WTC11 (cell line): ENCODE measurements around the gene CDCA7. TPM values are rescaled to one million over a fixed set of nuclear protein-coding genes. Genes with fewer than 3 reads are reported as not detected.

Source experiments
- ATAC-seq: fragments of 200-7000 bp; cut with Tn5 transposase; 2 replicates; pipeline ENCODE4 v1.10.0; 2021; ENCODE audit warnings: mild to moderate bottlenecking, moderate library complexity
- CTCF ChIA-PET: fragments of 300-600 bp; sonication (Branson Sonifier 250); formaldehyde crosslinking; loops from one replicate; lab custom pipeline; 2021; ENCODE audit warnings: antibody characterized with exemption; lab: Charles Lee
- POLR2A ChIA-PET: fragments of 350-600 bp; sonication (Branson Sonifier 250); formaldehyde crosslinking; loops from one replicate; lab custom pipeline; 2021; ENCODE audit warnings: antibody characterized with exemption; lab: Charles Lee
- DNase-seq: peaks from one replicate; pipeline ENCODE4 v3.0.0; 2021; ENCODE audit warnings: low spot score
- H3K27ac Mint-ChIP-seq: 2 replicates; pipeline ENCODE4 v1.8.0; 2021; ENCODE audit warnings: mixed read lengths
- H3K27me3 Mint-ChIP-seq: 2 replicates; pipeline ENCODE4 v1.8.0; 2021; ENCODE audit warnings: low read depth, mild to moderate bottlenecking, moderate library complexity, mixed read lengths
- H3K36me3 Mint-ChIP-seq: 2 replicates; pipeline ENCODE4 v1.8.0; 2021; ENCODE audit warnings: mixed read lengths
- H3K4me1 Mint-ChIP-seq: 2 replicates; pipeline ENCODE4 v1.8.0; 2022; ENCODE audit warnings: mixed read lengths
- H3K4me3 Mint-ChIP-seq: 2 replicates; pipeline ENCODE4 v1.8.0; 2021; ENCODE audit warnings: mild to moderate bottlenecking, moderate library complexity, mixed read lengths
- H3K9me3 Mint-ChIP-seq: 2 replicates; pipeline ENCODE4 v1.8.0; 2021; ENCODE audit warnings: mixed read lengths
- FOXJ3 ChIP-seq: sonication (generic); formaldehyde crosslinking; IDR thresholded peaks from 2 replicates; pipeline ENCODE4 v1.9.0; 2021; ENCODE audit warnings: missing genetic modification reagents, mild to moderate bottlenecking, borderline replicate concordance
- IRF2 ChIP-seq: sonication (generic); formaldehyde crosslinking; IDR thresholded peaks from 2 replicates; pipeline ENCODE4 v1.8.0; 2022; ENCODE audit warnings: low read depth, missing genetic modification reagents, borderline replicate concordance
- NFYB ChIP-seq: sonication (generic); formaldehyde crosslinking; conservative IDR thresholded peaks from 2 replicates; pipeline ENCODE4 v1.8.0; 2022; ENCODE audit warnings: low read depth, missing genetic modification reagents
- SMAD3 ChIP-seq: sonication (generic); formaldehyde crosslinking; IDR thresholded peaks from 2 replicates; pipeline ENCODE4 v1.8.0; 2022; ENCODE audit warnings: missing genetic modification reagents, mild to moderate bottlenecking, borderline replicate concordance
- ZNF219 ChIP-seq: sonication (generic); formaldehyde crosslinking; IDR thresholded peaks from 2 replicates; pipeline ENCODE4 v1.8.0; 2023; ENCODE audit warnings: missing genetic modification reagents, mild to moderate bottlenecking, borderline replicate concordance
- ZNF416 ChIP-seq: fragments of 250-450 bp; sonication (Bioruptor Pico); IDR thresholded peaks from 2 replicates; pipeline ENCODE4 v1.9.0; 2021; ENCODE audit warnings: mild to moderate bottlenecking, inconsistent platforms
- total RNA-seq: library from RNA; stranded (reverse); gene quantifications from 3 replicates; pipeline ENCODE4 v1.2.3, GENCODE V29; 2021
- TF ChIP-seq, protein P1 (sequence below): sonication (generic); formaldehyde crosslinking; IDR thresholded peaks from 2 replicates; pipeline ENCODE4 v1.8.0; 2022; ENCODE audit warnings: missing genetic modification reagents
- TF ChIP-seq, protein P2 (sequence below): sonication (generic); formaldehyde crosslinking; IDR thresholded peaks from 2 replicates; pipeline ENCODE4 v1.8.1; 2023; ENCODE audit warnings: mild to moderate bottlenecking, missing genetic modification reagents
- TF ChIP-seq, protein P3 (sequence below): sonication (generic); formaldehyde crosslinking; IDR thresholded peaks from 2 replicates; pipeline ENCODE4 v1.8.0; 2022; ENCODE audit warnings: mild to moderate bottlenecking, missing genetic modification reagents
- TF ChIP-seq, protein P4 (sequence below): sonication (generic); formaldehyde crosslinking; conservative IDR thresholded peaks from 2 replicates; pipeline ENCODE4 v1.8.1; 2022; ENCODE audit warnings: mild to moderate bottlenecking, missing genetic modification reagents
- TF ChIP-seq, protein P5 (sequence below): sonication (generic); formaldehyde crosslinking; conservative IDR thresholded peaks from 2 replicates; pipeline ENCODE4 v1.8.1; 2023; ENCODE audit warnings: mild to moderate bottlenecking, low read depth, missing genetic modification reagents, moderate library complexity
- TF ChIP-seq, protein P6 (sequence below): sonication (generic); formaldehyde crosslinking; IDR thresholded peaks from 2 replicates; pipeline ENCODE4 v1.8.1; 2022; ENCODE audit warnings: low read depth, missing genetic modification reagents, borderline replicate concordance
- TF ChIP-seq, protein P7 (sequence below): sonication (generic); formaldehyde crosslinking; IDR thresholded peaks from 2 replicates; pipeline ENCODE4 v1.8.1; 2023; ENCODE audit warnings: mild to moderate bottlenecking, missing genetic modification reagents, moderate library complexity
- TF ChIP-seq, protein P8 (sequence below): sonication (generic); formaldehyde crosslinking; IDR thresholded peaks from 2 replicates; pipeline ENCODE4 v1.8.1; 2023; ENCODE audit warnings: mild to moderate bottlenecking, missing genetic modification reagents

The CDCA7 gene
- total RNA-seq, 1 experiment from 2014 or later, result 79.7 TPM

DNA sequence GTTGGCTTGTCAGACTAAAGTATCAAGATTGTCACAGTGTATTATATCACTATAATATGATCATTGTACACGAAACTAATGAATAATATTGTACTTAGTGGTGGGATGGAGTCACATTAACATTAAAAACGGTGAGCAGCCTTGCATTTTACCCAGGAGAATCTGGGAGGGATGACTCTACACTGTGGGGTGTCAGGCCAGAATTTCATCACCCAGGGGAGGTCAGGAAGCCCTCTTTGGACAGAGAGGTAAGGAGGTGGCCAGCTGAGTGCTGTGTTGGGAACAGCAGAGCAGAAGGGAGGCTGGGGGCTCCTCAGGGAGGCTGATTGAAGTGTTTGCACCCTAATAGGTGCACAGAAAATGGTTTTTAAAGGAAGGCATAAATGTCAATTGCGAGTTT lies 33.0 kb downstream of the CDCA7 start:
- CTCF ChIA-PET, result interaction anchor here (2.1 kb wide), 1 partner anchor 14 kb away, joined by 9 read pairs; no protein-coding TSS in a partner anchor
- DNase-seq, result no peak
- no peaks in the 10 kb centered on the region for H3K27me3 Mint-ChIP-seq
- TF ChIP-seq, protein P1, sequence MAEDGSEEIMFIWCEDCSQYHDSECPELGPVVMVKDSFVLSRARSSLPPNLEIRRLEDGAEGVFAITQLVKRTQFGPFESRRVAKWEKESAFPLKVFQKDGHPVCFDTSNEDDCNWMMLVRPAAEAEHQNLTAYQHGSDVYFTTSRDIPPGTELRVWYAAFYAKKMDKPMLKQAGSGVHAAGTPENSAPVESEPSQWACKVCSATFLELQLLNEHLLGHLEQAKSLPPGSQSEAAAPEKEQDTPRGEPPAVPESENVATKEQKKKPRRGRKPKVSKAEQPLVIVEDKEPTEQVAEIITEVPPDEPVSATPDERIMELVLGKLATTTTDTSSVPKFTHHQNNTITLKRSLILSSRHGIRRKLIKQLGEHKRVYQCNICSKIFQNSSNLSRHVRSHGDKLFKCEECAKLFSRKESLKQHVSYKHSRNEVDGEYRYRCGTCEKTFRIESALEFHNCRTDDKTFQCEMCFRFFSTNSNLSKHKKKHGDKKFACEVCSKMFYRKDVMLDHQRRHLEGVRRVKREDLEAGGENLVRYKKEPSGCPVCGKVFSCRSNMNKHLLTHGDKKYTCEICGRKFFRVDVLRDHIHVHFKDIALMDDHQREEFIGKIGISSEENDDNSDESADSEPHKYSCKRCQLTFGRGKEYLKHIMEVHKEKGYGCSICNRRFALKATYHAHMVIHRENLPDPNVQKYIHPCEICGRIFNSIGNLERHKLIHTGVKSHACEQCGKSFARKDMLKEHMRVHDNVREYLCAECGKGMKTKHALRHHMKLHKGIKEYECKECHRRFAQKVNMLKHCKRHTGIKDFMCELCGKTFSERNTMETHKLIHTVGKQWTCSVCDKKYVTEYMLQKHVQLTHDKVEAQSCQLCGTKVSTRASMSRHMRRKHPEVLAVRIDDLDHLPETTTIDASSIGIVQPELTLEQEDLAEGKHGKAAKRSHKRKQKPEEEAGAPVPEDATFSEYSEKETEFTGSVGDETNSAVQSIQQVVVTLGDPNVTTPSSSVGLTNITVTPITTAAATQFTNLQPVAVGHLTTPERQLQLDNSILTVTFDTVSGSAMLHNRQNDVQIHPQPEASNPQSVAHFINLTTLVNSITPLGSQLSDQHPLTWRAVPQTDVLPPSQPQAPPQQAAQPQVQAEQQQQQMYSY (CRISPR knock-in tag), result no peak
- TF ChIP-seq ZNF219 (CRISPR knock-in tag) (no peak), IRF2 (no peak), NFYB (CRISPR knock-in tag) (no peak), SMAD3 (no peak), FOXJ3 (CRISPR knock-in tag) (no peak), ZNF416 (CRISPR knock-in tag) (no peak)
- TF ChIP-seq, protein P2, sequence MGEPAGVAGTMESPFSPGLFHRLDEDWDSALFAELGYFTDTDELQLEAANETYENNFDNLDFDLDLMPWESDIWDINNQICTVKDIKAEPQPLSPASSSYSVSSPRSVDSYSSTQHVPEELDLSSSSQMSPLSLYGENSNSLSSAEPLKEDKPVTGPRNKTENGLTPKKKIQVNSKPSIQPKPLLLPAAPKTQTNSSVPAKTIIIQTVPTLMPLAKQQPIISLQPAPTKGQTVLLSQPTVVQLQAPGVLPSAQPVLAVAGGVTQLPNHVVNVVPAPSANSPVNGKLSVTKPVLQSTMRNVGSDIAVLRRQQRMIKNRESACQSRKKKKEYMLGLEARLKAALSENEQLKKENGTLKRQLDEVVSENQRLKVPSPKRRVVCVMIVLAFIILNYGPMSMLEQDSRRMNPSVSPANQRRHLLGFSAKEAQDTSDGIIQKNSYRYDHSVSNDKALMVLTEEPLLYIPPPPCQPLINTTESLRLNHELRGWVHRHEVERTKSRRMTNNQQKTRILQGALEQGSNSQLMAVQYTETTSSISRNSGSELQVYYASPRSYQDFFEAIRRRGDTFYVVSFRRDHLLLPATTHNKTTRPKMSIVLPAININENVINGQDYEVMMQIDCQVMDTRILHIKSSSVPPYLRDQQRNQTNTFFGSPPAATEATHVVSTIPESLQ, result no peak
- TF ChIP-seq, protein P3, sequence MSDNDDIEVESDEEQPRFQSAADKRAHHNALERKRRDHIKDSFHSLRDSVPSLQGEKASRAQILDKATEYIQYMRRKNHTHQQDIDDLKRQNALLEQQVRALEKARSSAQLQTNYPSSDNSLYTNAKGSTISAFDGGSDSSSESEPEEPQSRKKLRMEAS (CRISPR knock-in tag), result no peak
- TF ChIP-seq, protein P4, sequence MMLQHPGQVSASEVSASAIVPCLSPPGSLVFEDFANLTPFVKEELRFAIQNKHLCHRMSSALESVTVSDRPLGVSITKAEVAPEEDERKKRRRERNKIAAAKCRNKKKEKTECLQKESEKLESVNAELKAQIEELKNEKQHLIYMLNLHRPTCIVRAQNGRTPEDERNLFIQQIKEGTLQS (CRISPR knock-in tag), result no peak
- TF ChIP-seq, protein P5, sequence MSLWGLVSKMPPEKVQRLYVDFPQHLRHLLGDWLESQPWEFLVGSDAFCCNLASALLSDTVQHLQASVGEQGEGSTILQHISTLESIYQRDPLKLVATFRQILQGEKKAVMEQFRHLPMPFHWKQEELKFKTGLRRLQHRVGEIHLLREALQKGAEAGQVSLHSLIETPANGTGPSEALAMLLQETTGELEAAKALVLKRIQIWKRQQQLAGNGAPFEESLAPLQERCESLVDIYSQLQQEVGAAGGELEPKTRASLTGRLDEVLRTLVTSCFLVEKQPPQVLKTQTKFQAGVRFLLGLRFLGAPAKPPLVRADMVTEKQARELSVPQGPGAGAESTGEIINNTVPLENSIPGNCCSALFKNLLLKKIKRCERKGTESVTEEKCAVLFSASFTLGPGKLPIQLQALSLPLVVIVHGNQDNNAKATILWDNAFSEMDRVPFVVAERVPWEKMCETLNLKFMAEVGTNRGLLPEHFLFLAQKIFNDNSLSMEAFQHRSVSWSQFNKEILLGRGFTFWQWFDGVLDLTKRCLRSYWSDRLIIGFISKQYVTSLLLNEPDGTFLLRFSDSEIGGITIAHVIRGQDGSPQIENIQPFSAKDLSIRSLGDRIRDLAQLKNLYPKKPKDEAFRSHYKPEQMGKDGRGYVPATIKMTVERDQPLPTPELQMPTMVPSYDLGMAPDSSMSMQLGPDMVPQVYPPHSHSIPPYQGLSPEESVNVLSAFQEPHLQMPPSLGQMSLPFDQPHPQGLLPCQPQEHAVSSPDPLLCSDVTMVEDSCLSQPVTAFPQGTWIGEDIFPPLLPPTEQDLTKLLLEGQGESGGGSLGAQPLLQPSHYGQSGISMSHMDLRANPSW (CRISPR knock-in tag), result no peak
- TF ChIP-seq, protein P6, sequence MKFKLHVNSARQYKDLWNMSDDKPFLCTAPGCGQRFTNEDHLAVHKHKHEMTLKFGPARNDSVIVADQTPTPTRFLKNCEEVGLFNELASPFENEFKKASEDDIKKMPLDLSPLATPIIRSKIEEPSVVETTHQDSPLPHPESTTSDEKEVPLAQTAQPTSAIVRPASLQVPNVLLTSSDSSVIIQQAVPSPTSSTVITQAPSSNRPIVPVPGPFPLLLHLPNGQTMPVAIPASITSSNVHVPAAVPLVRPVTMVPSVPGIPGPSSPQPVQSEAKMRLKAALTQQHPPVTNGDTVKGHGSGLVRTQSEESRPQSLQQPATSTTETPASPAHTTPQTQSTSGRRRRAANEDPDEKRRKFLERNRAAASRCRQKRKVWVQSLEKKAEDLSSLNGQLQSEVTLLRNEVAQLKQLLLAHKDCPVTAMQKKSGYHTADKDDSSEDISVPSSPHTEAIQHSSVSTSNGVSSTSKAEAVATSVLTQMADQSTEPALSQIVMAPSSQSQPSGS (CRISPR knock-in tag), result no peak
- TF ChIP-seq, protein P7, sequence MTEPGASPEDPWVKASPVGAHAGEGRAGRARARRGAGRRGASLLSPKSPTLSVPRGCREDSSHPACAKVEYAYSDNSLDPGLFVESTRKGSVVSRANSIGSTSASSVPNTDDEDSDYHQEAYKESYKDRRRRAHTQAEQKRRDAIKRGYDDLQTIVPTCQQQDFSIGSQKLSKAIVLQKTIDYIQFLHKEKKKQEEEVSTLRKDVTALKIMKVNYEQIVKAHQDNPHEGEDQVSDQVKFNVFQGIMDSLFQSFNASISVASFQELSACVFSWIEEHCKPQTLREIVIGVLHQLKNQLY, result no peak
- TF ChIP-seq, protein P8, sequence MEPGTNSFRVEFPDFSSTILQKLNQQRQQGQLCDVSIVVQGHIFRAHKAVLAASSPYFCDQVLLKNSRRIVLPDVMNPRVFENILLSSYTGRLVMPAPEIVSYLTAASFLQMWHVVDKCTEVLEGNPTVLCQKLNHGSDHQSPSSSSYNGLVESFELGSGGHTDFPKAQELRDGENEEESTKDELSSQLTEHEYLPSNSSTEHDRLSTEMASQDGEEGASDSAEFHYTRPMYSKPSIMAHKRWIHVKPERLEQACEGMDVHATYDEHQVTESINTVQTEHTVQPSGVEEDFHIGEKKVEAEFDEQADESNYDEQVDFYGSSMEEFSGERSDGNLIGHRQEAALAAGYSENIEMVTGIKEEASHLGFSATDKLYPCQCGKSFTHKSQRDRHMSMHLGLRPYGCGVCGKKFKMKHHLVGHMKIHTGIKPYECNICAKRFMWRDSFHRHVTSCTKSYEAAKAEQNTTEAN (CRISPR knock-in tag), result no peak
- TF ChIP-seq, all 79 proteins: peak for 0
- POLR2A ChIA-PET, result no interaction called here
- no peaks in the 10 kb centered on the region; the same call in 1 of the 2 replicates for H3K9me3 Mint-ChIP-seq
- H3K27ac Mint-ChIP-seq, result no peak overlapping the region
- peaks cover 3% of the 10 kb centered on the region for H3K36me3 Mint-ChIP-seq
- H3K4me1 Mint-ChIP-seq, result peaks cover 14% of the 10 kb centered on the region
- ATAC-seq, result no peak
- no peak overlapping the region for H3K4me3 Mint-ChIP-seq
